Middle frontal gyrus (tissue), 1 donor: ENCODE data around the gene SAP30BP.

Experiments used
- DNase-seq: peaks from one replicate; pipeline ENCODE4 v3.0.0-alpha.2; 2015; ENCODE audit warnings: low spot score; ENCODE audit errors: extremely low spot score

The SAP30BP gene

GRCh38 chr17:75737133-75737962 lies 70.2 kb downstream of the SAP30BP start:
- DNase-seq, result no peak

- no peak for DNase-seq
Measured at GRCh38 chr17:75738218-75738802, 71.2 kb downstream of the SAP30BP start.

GRCh38 chr17:75739174-75739573 lies 72.0 kb downstream of the SAP30BP start:
- no peak for DNase-seq

GRCh38 chr17:75739801-75740200 lies 72.7 kb downstream of the SAP30BP start:
- no peak for DNase-seq

- no peak for DNase-seq
Measured at GRCh38 chr17:75740215-75740614, 73.1 kb downstream of the SAP30BP start.

- DNase-seq, result no peak
Measured at GRCh38 chr17:75740631-75741077, 73.5 kb downstream of the SAP30BP start.

- DNase-seq, result no peak
Measured at GRCh38 chr17:75742337-75742736, 75.2 kb downstream of the SAP30BP start.

GRCh38 chr17:75743625-75744206 lies 76.6 kb downstream of the SAP30BP start:
- no peak for DNase-seq

- no peak for DNase-seq
Measured at GRCh38 chr17:75748706-75749105, 81.6 kb downstream of the SAP30BP start.

- peak; percentile 40 for DNase-seq
Measured at GRCh38 chr17:75749545-75750389, 82.6 kb downstream of the SAP30BP start.

- no peak for DNase-seq
Measured at GRCh38 chr17:75750661-75751423, 83.7 kb downstream of the SAP30BP start.

GRCh38 chr17:75751676-75752404 lies 84.7 kb downstream of the SAP30BP start:
- DNase-seq, result no peak

GRCh38 chr17:75752405-75752709 lies 85.2 kb downstream of the SAP30BP start:
- no peak for DNase-seq

- DNase-seq, result no peak
Measured at GRCh38 chr17:75752802-75753513, 85.8 kb downstream of the SAP30BP start.

- peak; percentile 49 for DNase-seq
Measured at GRCh38 chr17:75753514-75754377, 86.6 kb downstream of the SAP30BP start.

- DNase-seq, result no peak
Measured at GRCh38 chr17:75754378-75755204, 87.5 kb downstream of the SAP30BP start.

GRCh38 chr17:75755205-75755901 lies 88.2 kb downstream of the SAP30BP start:
- no peak for DNase-seq
